ENCODE results near the gene SMURF2. TPM values are rescaled to one million over a fixed set of nuclear protein-coding genes. Genes with fewer than 3 reads are reported as not detected.
A peak's percentile ranks its signal among the peaks of the same experiment; 100 is the strongest.

Gene SMURF2
- total RNA-seq, 1 donor from 2014 or later = 69.2 TPM

DNA sequence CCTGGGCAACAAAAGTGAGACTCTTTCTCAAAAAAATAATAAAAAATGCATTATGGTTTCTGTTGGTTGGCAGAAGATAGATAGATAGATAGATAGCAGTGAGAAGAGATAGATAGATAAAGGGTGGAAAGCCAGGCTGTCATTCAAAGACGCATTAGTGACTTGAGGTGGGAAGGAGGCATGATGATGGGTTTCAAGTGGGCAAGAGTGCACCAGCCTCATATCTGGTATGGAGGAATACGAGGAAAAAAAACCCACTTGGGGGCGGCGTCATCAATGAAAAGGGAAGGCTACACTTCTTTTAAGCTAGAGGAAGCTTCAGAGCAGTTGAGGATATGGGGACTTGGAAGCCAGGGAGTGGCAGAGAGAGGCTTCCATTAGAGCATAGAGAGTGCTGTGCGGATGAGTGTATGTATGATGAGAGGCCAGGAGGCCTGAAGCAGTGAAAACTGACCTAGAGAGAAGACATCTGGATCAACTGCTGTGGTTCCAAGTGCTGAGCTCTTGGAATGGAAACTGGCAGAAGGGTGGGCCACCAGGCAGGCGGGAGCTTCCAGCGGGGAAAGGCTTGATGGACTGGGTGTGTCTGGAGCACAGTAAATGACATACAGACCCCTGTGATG, 123.5 kb downstream of the SMURF2 start:
- no peaks in the 10 kb centered on the region for H3K9me3 Mint-ChIP-seq (ENCODE audit: unreplicated experiment)
- H3K4me3 Mint-ChIP-seq (ENCODE audit: unreplicated experiment) = peak overlapping the region; percentile 2
- H3K27me3 Mint-ChIP-seq (ENCODE audit: unreplicated experiment) = peaks cover 1% of the 10 kb centered on the region
- TF ChIP-seq, protein P1, sequence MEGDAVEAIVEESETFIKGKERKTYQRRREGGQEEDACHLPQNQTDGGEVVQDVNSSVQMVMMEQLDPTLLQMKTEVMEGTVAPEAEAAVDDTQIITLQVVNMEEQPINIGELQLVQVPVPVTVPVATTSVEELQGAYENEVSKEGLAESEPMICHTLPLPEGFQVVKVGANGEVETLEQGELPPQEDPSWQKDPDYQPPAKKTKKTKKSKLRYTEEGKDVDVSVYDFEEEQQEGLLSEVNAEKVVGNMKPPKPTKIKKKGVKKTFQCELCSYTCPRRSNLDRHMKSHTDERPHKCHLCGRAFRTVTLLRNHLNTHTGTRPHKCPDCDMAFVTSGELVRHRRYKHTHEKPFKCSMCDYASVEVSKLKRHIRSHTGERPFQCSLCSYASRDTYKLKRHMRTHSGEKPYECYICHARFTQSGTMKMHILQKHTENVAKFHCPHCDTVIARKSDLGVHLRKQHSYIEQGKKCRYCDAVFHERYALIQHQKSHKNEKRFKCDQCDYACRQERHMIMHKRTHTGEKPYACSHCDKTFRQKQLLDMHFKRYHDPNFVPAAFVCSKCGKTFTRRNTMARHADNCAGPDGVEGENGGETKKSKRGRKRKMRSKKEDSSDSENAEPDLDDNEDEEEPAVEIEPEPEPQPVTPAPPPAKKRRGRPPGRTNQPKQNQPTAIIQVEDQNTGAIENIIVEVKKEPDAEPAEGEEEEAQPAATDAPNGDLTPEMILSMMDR (IDR thresholded peaks at IDR 0.05; ENCODE audit: unreplicated experiment) = no peak
- peaks cover 36% of the 10 kb centered on the region for H3K36me3 Mint-ChIP-seq (ENCODE audit: low read depth, unreplicated experiment)
- DNase-seq (ENCODE audit: low spot score) = no peak
- peaks cover 14% of the 10 kb centered on the region for H3K4me1 Mint-ChIP-seq (ENCODE audit: unreplicated experiment)
- H3K27ac Mint-ChIP-seq (ENCODE audit: unreplicated experiment) = peak overlapping the region; percentile 20

DNA sequence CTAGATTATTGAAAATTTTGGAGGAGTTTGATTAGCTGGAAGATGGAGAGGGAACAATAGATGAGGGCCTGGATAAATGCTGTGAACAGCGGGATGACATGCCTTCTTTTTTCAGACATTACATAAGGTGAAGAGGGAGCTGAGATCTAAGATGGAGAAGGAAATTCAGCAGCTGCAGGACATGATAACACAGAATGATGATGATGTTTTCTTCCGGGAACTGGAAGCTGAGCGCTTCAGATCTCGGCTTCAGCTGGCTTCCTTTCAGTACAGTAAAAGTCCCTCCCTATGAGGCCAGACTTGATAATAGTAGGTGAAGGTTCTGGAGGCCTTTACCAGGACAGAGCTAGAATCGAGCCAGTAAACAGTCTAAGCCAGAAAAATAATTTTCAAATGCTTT, 124.6 kb downstream of the SMURF2 start:
- H3K27me3 Mint-ChIP-seq (ENCODE audit: unreplicated experiment) = peaks cover 1% of the 10 kb centered on the region
- DNase-seq (ENCODE audit: low spot score) = no peak
- TF ChIP-seq, protein P1 (IDR thresholded peaks at IDR 0.05; ENCODE audit: unreplicated experiment) = no peak
- H3K27ac Mint-ChIP-seq (ENCODE audit: unreplicated experiment) = peak overlapping the region; percentile 11
- H3K36me3 Mint-ChIP-seq (ENCODE audit: low read depth, unreplicated experiment) = peaks cover 45% of the 10 kb centered on the region
- H3K9me3 Mint-ChIP-seq (ENCODE audit: unreplicated experiment) = no peaks in the 10 kb centered on the region
- H3K4me1 Mint-ChIP-seq (ENCODE audit: unreplicated experiment) = peaks cover 18% of the 10 kb centered on the region
- H3K4me3 Mint-ChIP-seq (ENCODE audit: unreplicated experiment) = no peak overlapping the region

DNA sequence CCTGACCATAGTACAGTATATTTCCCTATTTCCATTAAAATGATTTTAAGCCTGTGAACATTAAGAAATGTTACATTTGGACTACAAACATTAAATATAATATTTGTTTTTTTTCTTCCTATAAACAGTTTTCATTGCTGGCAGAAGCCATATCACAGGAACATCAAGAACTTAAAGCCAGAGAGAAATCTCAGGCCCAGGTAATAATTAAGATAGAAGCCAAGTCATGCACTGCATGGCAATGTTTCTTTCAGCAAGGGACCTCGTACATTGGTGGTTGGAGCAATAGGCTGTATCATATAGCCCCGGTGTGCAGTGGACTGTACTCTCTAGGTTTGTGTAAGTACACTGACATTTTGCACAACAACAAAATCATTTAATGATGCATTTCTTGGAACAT, 125.2 kb downstream of the SMURF2 start:
- Mint-ChIP-seq H3K9me3 (ENCODE audit: unreplicated experiment) (no peaks in the 10 kb centered on the region), H3K4me3 (ENCODE audit: unreplicated experiment) (no peak overlapping the region), H3K36me3 (ENCODE audit: low read depth, unreplicated experiment) (peaks cover 45% of the 10 kb centered on the region), H3K4me1 (ENCODE audit: unreplicated experiment) (peaks cover 18% of the 10 kb centered on the region), H3K27ac (ENCODE audit: unreplicated experiment) (no peak overlapping the region), H3K27me3 (ENCODE audit: unreplicated experiment) (peaks cover 1% of the 10 kb centered on the region)
- TF ChIP-seq, protein P1 (IDR thresholded peaks at IDR 0.05; ENCODE audit: unreplicated experiment) = no peak
- no peak for DNase-seq (ENCODE audit: low spot score)

DNA sequence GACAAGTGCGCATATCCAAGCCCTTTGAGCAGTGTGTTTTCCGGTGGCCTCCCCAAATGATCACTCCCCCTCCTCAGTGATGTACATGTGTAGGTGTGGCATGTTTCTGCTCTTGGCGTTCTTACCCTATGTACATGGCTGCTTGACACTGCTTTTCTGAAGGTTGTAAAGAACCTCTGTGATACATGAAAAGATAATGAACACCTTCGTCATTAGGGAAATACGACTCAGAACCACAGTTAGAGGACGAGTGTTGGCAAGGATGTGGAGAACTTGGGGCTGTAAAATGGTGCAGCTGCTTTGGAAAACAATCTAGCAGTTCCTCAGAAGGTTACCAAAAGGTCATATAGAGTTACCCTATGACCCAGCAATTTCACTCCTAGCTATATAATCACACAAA, 126.8 kb downstream of the SMURF2 start:
- peaks cover 3% of the 10 kb centered on the region for H3K27me3 Mint-ChIP-seq (ENCODE audit: unreplicated experiment)
- DNase-seq (ENCODE audit: low spot score) = no peak
- TF ChIP-seq, protein P1 (IDR thresholded peaks at IDR 0.05; ENCODE audit: unreplicated experiment) = no peak
- H3K4me3 Mint-ChIP-seq (ENCODE audit: unreplicated experiment) = no peak overlapping the region
- H3K9me3 Mint-ChIP-seq (ENCODE audit: unreplicated experiment) = no peaks in the 10 kb centered on the region
- H3K4me1 Mint-ChIP-seq (ENCODE audit: unreplicated experiment) = peaks cover 18% of the 10 kb centered on the region
- H3K27ac Mint-ChIP-seq (ENCODE audit: unreplicated experiment) = no peak overlapping the region
- H3K36me3 Mint-ChIP-seq (ENCODE audit: low read depth, unreplicated experiment) = peaks cover 51% of the 10 kb centered on the region

DNA sequence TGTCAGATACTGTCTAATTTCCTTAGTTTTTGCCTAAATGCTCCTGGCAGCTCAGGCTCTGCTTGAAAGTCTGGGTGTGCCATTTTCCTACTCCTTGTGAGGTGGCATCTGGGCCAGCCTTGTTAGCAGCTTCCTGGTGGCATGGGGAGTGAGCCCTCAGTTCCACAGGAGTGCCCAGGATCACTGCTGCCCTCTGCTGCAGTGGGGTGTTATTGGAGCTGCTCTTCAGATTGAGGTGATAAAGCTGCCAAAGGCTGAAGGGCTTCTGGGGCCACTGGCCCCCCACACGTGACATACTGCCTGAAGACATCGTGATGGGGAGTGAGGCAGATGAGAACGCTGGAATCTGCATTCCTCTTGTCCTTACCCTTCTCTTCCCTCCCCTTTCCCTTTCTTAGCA, 127.9 kb downstream of the SMURF2 start:
- H3K36me3 Mint-ChIP-seq (ENCODE audit: low read depth, unreplicated experiment) = peaks cover 58% of the 10 kb centered on the region
- peak overlapping the region; percentile 64 for H3K27ac Mint-ChIP-seq (ENCODE audit: unreplicated experiment)
- DNase-seq (ENCODE audit: low spot score) = peak; percentile 11

More for the DNA sequence above, 127.9 kb downstream of the SMURF2 start:
- Mint-ChIP-seq H3K27me3 (ENCODE audit: unreplicated experiment) (peaks cover 2% of the 10 kb centered on the region), H3K9me3 (ENCODE audit: unreplicated experiment) (no peaks in the 10 kb centered on the region), H3K4me1 (ENCODE audit: unreplicated experiment) (peaks cover 18% of the 10 kb centered on the region), H3K4me3 (ENCODE audit: unreplicated experiment) (peak overlapping the region; percentile 21)
- TF ChIP-seq, protein P1 (IDR thresholded peaks at IDR 0.05; ENCODE audit: unreplicated experiment) = no peak
